Neural cell (in vitro differentiated cells): Measurements from ENCODE around the gene F11R. TPM values are rescaled to one million over a fixed set of nuclear protein-coding genes. Genes with fewer than 3 reads are reported as not detected.

ENCODE experiments used
- H2AFZ ChIP-seq: fragments of 200-600, 300-800 bp; sonication (generic), shearing (Covaris generic); 2 replicates; pipeline ENCODE4 v1.6.0; 2014; ENCODE audit warnings: low read depth, mild to moderate bottlenecking, antibody characterized with exemption, low read length, moderate library complexity
- H3F3A ChIP-seq: fragments of 200-600 bp; shearing (Covaris generic); 2 replicates; pipeline ENCODE4 v1.6.1; 2016; ENCODE audit warnings: mild to moderate bottlenecking, moderate library complexity, mixed read lengths, antibody characterized with exemption, low read length; ENCODE audit not compliant: insufficient read depth, poor library complexity, severe bottlenecking
- H3K27ac ChIP-seq: fragments of 200-600, 300-800 bp; sonication (generic), shearing (Covaris generic); 2 replicates; pipeline ENCODE4 v1.5.1; 2014; ENCODE audit warnings: mild to moderate bottlenecking, low read length, moderate library complexity
- H3K27me3 ChIP-seq: fragments of 300-800, 200-600 bp; sonication (generic), shearing (Covaris generic); 2 replicates; pipeline ENCODE4 v1.6.0; 2014; ENCODE audit warnings: mild to moderate bottlenecking, low read depth, low read length, moderate library complexity; ENCODE audit not compliant: insufficient read depth
- H3K36me3 ChIP-seq: fragments of 300-800, 200-600 bp; sonication (generic), shearing (Covaris generic); 2 replicates; pipeline ENCODE4 v1.5.1; 2014; ENCODE audit warnings: mild to moderate bottlenecking, antibody characterized with exemption, low read length, moderate library complexity; ENCODE audit not compliant: insufficient read depth
- H3K4me2 ChIP-seq: fragments of 300-800, 200-600 bp; sonication (generic), shearing (Covaris generic); 2 replicates; pipeline ENCODE4 v1.6.0; 2014; ENCODE audit warnings: mild to moderate bottlenecking, low read length
- H3K4me3 ChIP-seq: fragments of 300-800, 200-600 bp; sonication (generic), shearing (Covaris generic); 2 replicates; pipeline ENCODE4 v1.5.1; 2014; ENCODE audit warnings: mild to moderate bottlenecking, low read length, moderate library complexity
- H3K79me2 ChIP-seq: fragments of 200-600 bp; shearing (Covaris generic); replicated peaks from 2 replicates; pipeline ENCODE4 v1.6.0; 2014; ENCODE audit warnings: mild to moderate bottlenecking, low read length, moderate library complexity; ENCODE audit not compliant: insufficient read depth
- H3K9ac ChIP-seq: fragments of 300-800, 200-600 bp; sonication (generic), shearing (Covaris generic); 2 replicates; pipeline ENCODE4 v1.6.1; 2016; ENCODE audit warnings: mild to moderate bottlenecking, low read length, mixed read lengths
- H3K9me2 ChIP-seq: fragments of 200-600 bp; shearing (Covaris generic); 2 replicates; pipeline ENCODE4 v1.6.1; 2016; ENCODE audit warnings: mild to moderate bottlenecking, low read length, mixed read lengths; ENCODE audit not compliant: insufficient read depth
- H3K9me3 ChIP-seq: fragments of 200-600, 300-800 bp; sonication (generic), shearing (Covaris generic); 2 replicates; pipeline ENCODE4 v1.6.1; 2016; ENCODE audit warnings: mild to moderate bottlenecking, mixed run types, low read length, moderate library complexity, mixed read lengths
- H4K20me1 ChIP-seq: fragments of 200-600 bp; shearing (Covaris generic); 2 replicates; pipeline ENCODE4 v1.6.1; 2016; ENCODE audit warnings: mild to moderate bottlenecking, mixed run types; ENCODE audit not compliant: insufficient read depth
- EP300 ChIP-seq: fragments of 450-650 bp; conservative IDR thresholded peaks from 2 replicates; pipeline ENCODE4 v1.6.1; 2014; ENCODE audit warnings: antibody characterized with exemption, mild to moderate bottlenecking, moderate library complexity; ENCODE audit not compliant: poor library complexity, severe bottlenecking
- EZH2 ChIP-seq: fragments of 200-600, 300-800 bp; shearing (Covaris generic), sonication (generic); IDR thresholded peaks from 2 replicates; pipeline ENCODE4 v1.6.1; 2014; ENCODE audit warnings: antibody characterized with exemption, low read length, borderline replicate concordance, mild to moderate bottlenecking; ENCODE audit not compliant: insufficient read depth, poor library complexity, severe bottlenecking
- MXI1 ChIP-seq: fragments of 450-650 bp; conservative IDR thresholded peaks from 2 replicates; pipeline ENCODE4 v1.6.1; 2014; ENCODE audit warnings: antibody characterized with exemption, mild to moderate bottlenecking; ENCODE audit not compliant: poor library complexity, severe bottlenecking
- POLR2AphosphoS5 ChIP-seq: IDR thresholded peaks from 2 replicates; pipeline ENCODE4 v1.6.1; 2012
- RAD21 ChIP-seq: fragments of 450-650 bp; conservative IDR thresholded peaks from 2 replicates; pipeline ENCODE4 v1.6.1; 2014; ENCODE audit warnings: antibody characterized with exemption, mild to moderate bottlenecking, moderate library complexity
- SMC3 ChIP-seq: fragments of 450-650 bp; conservative IDR thresholded peaks from 2 replicates; pipeline ENCODE4 v1.6.1; 2014; ENCODE audit warnings: antibody characterized with exemption, mild to moderate bottlenecking, moderate library complexity; ENCODE audit not compliant: poor library complexity
- TAF1 ChIP-seq: IDR thresholded peaks from 2 replicates; pipeline ENCODE4 v1.6.1; 2012; ENCODE audit warnings: low read depth
- polyA plus RNA-seq: library from polyadenylated mRNA; depleted of rRNA; stranded (reverse); fragments of >200 nt; gene quantifications from 2 replicates; pipeline ENCODE4 v1.2.3, GENCODE V29; 2014
- TF ChIP-seq, protein P1 (sequence below): fragments of 450-650 bp; IDR thresholded peaks from 2 replicates; pipeline ENCODE4 v1.5.1; 2014; ENCODE audit warnings: antibody characterized with exemption, mild to moderate bottlenecking, moderate library complexity; ENCODE audit not compliant: poor library complexity, severe bottlenecking
- TF ChIP-seq, protein P2 (sequence below): IDR thresholded peaks from 2 replicates; pipeline ENCODE4 v1.6.1; 2012; ENCODE audit warnings: borderline replicate concordance

The F11R gene
- polyA plus RNA-seq, 1 donor from 2014 or later = 7.3 TPM

- no peaks in the 10 kb centered on the region for H4K20me1 ChIP-seq
- peaks cover 15% of the 10 kb centered on the region for H3K79me2 ChIP-seq
- no peak overlapping the region for H3K4me3 ChIP-seq
- H3K9ac ChIP-seq = no peak overlapping the region
- H3F3A ChIP-seq = peaks cover 5% of the 10 kb centered on the region
- no peaks in the 10 kb centered on the region for H3K9me2 ChIP-seq
- no peak overlapping the region for H2AFZ ChIP-seq
- TF ChIP-seq, protein P1, sequence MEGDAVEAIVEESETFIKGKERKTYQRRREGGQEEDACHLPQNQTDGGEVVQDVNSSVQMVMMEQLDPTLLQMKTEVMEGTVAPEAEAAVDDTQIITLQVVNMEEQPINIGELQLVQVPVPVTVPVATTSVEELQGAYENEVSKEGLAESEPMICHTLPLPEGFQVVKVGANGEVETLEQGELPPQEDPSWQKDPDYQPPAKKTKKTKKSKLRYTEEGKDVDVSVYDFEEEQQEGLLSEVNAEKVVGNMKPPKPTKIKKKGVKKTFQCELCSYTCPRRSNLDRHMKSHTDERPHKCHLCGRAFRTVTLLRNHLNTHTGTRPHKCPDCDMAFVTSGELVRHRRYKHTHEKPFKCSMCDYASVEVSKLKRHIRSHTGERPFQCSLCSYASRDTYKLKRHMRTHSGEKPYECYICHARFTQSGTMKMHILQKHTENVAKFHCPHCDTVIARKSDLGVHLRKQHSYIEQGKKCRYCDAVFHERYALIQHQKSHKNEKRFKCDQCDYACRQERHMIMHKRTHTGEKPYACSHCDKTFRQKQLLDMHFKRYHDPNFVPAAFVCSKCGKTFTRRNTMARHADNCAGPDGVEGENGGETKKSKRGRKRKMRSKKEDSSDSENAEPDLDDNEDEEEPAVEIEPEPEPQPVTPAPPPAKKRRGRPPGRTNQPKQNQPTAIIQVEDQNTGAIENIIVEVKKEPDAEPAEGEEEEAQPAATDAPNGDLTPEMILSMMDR = no peak
- TF ChIP-seq, protein P2, sequence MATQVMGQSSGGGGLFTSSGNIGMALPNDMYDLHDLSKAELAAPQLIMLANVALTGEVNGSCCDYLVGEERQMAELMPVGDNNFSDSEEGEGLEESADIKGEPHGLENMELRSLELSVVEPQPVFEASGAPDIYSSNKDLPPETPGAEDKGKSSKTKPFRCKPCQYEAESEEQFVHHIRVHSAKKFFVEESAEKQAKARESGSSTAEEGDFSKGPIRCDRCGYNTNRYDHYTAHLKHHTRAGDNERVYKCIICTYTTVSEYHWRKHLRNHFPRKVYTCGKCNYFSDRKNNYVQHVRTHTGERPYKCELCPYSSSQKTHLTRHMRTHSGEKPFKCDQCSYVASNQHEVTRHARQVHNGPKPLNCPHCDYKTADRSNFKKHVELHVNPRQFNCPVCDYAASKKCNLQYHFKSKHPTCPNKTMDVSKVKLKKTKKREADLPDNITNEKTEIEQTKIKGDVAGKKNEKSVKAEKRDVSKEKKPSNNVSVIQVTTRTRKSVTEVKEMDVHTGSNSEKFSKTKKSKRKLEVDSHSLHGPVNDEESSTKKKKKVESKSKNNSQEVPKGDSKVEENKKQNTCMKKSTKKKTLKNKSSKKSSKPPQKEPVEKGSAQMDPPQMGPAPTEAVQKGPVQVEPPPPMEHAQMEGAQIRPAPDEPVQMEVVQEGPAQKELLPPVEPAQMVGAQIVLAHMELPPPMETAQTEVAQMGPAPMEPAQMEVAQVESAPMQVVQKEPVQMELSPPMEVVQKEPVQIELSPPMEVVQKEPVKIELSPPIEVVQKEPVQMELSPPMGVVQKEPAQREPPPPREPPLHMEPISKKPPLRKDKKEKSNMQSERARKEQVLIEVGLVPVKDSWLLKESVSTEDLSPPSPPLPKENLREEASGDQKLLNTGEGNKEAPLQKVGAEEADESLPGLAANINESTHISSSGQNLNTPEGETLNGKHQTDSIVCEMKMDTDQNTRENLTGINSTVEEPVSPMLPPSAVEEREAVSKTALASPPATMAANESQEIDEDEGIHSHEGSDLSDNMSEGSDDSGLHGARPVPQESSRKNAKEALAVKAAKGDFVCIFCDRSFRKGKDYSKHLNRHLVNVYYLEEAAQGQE = no peak
- no peak for TF ChIP-seq EZH2
- H3K4me2 ChIP-seq = no peak overlapping the region
- peaks cover 19% of the 10 kb centered on the region for H3K36me3 ChIP-seq
- no peak overlapping the region for H3K27ac ChIP-seq
- no peaks in the 10 kb centered on the region for H3K27me3 ChIP-seq
- H3K9me3 ChIP-seq = no peaks in the 10 kb centered on the region
Measured at GRCh38 chr1:161039546-161039945, 18.6 kb upstream of the F11R start.

- H3K27me3 ChIP-seq = no peaks in the 10 kb centered on the region
- H3K4me3 ChIP-seq = peak overlapping the region; percentile 69
- peak overlapping the region; percentile 58 for H3K9ac ChIP-seq
- H3K4me2 ChIP-seq = no peak overlapping the region
- no peaks in the 10 kb centered on the region for H3K9me2 ChIP-seq
- no peak overlapping the region for H2AFZ ChIP-seq
- H3K79me2 ChIP-seq = peaks cover 11% of the 10 kb centered on the region
- H3K27ac ChIP-seq = peak overlapping the region; percentile 31
- peaks cover 5% of the 10 kb centered on the region for H3F3A ChIP-seq
- H4K20me1 ChIP-seq = no peaks in the 10 kb centered on the region
- H3K36me3 ChIP-seq = peaks cover 19% of the 10 kb centered on the region
- TF ChIP-seq, protein P1 = no peak
- TF ChIP-seq EZH2 = no peak
- TF ChIP-seq POLR2AphosphoS5 = no peak
- TF ChIP-seq EP300 = no peak
- TF ChIP-seq RAD21 = no peak
- no peak for TF ChIP-seq MXI1
- TF ChIP-seq TAF1 = no peak
- TF ChIP-seq, protein P2 = no peak
- TF ChIP-seq SMC3 = no peak
- no peaks in the 10 kb centered on the region for H3K9me3 ChIP-seq
Measured at GRCh38 chr1:161039154-161039545, 18.2 kb upstream of the F11R start.
